A549 (cell line): ENCODE measurements around the gene PSPN.

ENCODE experiments used
- CHD2 ChIP-seq: fragments of 150-350 bp; IDR thresholded peaks from 2 replicates; pipeline ENCODE4 v1.6.1; 2014; ENCODE audit warnings: low read length; ENCODE audit not compliant: partially characterized antibody
- CHD4 ChIP-seq: fragments of 200-600 bp; sonication (generic); IDR thresholded peaks from 2 replicates; pipeline ENCODE4 v1.6.1; 2016; ENCODE audit warnings: antibody characterized with exemption, mild to moderate bottlenecking, borderline replicate concordance
- EP300 ChIP-seq, 2 experiments: fragments of >200 bp; sonication (Bioruptor Twin); formaldehyde crosslinking; IDR thresholded peaks; 2 replicates in 1 of 2; 3 replicates in 1 of 2; pipeline ENCODE4 v1.6.1; 2016 to 2017
- HDAC2 ChIP-seq: fragments of 200-600 bp; sonication (generic); IDR thresholded peaks from 2 replicates; pipeline ENCODE4 v1.6.1; 2016
- JUNB ChIP-seq: fragments of >200 bp; sonication (Bioruptor Twin); formaldehyde crosslinking; IDR thresholded peaks from 2 replicates; pipeline ENCODE4 v1.6.1; 2016
- MYC ChIP-seq: IDR thresholded peaks from 2 replicates; pipeline ENCODE4 v1.6.1; 2012; ENCODE audit warnings: mild to moderate bottlenecking, inconsistent platforms, low read length, improper control_type of control experiment, borderline replicate concordance
- NFE2L2 ChIP-seq: fragments of 150-350 bp; conservative IDR thresholded peaks from 2 replicates; pipeline ENCODE4 v1.6.1; 2014; ENCODE audit warnings: low read length
- NPAS2 ChIP-seq: fragments of 250-450 bp; sonication (Bioruptor Pico); IDR thresholded peaks from 2 replicates; pipeline ENCODE4 v1.8.0; 2022; ENCODE audit warnings: mild to moderate bottlenecking, moderate library complexity, borderline replicate concordance
- PHF8 ChIP-seq: fragments of 200-600 bp; sonication (generic); IDR thresholded peaks from 2 replicates; pipeline ENCODE4 v1.6.1; 2016; ENCODE audit warnings: low read depth, mild to moderate bottlenecking, antibody characterized with exemption, moderate library complexity, borderline replicate concordance
- POLR2A ChIP-seq: IDR thresholded peaks from 2 replicates; pipeline ENCODE4 v1.6.1; 2012; ENCODE audit warnings: mild to moderate bottlenecking, low read length
- TF ChIP-seq, protein P1 (sequence below): fragments of 250-450 bp; sonication (Bioruptor Pico); IDR thresholded peaks from 2 replicates; pipeline ENCODE4 v1.5.0; 2021; ENCODE audit warnings: mild to moderate bottlenecking, moderate library complexity, borderline replicate concordance
- TF ChIP-seq, protein P2 (sequence below): fragments of >200 bp; sonication (Bioruptor Twin); formaldehyde crosslinking; IDR thresholded peaks from 3 replicates; pipeline ENCODE4 v1.5.1; 2016
- TF ChIP-seq, protein P3 (sequence below): fragments of 450-650 bp; IDR thresholded peaks from 2 replicates; pipeline ENCODE4 v1.6.1; 2014; ENCODE audit warnings: antibody characterized with exemption
- TF ChIP-seq, protein P4 (sequence below): IDR thresholded peaks from 2 replicates; pipeline ENCODE4 v1.6.1; 2012

DNA sequence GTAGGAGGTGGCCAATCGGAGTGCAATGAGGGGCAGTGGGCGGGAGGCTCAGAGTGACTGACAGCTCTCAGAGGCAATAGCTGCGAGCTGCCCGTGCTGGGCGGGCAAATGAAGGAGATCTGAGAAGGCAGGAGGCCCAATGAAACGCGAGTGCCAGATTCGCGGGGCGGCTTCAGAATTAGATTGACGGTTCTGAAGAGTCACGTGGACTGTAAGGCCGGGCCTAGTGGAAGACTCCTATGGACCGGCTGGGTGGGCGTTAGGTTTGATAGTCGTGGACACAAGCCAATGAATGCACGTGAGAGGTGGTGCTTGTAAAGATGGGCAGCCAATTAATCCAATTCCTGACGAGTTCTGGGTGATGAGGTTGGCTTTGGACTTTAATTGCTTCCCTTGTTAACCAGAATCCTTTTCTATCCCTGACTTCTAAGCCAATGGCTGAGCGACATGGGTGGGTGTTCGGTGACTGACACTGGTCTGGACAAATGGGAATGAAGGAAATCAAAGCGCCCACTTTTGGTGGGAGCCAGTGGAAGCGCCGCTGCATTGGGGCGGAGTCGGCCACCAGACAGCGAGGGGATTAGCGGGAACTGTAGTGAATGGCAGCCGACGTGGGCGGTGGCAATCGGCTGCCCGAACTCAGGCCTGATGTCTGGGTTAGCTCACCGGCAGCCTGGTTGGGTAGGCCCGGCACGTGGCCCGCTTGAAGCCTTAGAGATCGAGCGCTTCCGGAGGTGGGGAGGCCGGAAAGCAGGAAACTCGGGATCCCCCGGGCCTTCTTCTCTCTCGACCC, 49.4 kb upstream of the PSPN start:
- no peak for TF ChIP-seq CHD2
- TF ChIP-seq CHD4 = no peak
- TF ChIP-seq NFE2L2 = no peak
- peak; percentile 17; the same call in 1 of the 2 replicates for TF ChIP-seq POLR2A
- TF ChIP-seq, protein P1, sequence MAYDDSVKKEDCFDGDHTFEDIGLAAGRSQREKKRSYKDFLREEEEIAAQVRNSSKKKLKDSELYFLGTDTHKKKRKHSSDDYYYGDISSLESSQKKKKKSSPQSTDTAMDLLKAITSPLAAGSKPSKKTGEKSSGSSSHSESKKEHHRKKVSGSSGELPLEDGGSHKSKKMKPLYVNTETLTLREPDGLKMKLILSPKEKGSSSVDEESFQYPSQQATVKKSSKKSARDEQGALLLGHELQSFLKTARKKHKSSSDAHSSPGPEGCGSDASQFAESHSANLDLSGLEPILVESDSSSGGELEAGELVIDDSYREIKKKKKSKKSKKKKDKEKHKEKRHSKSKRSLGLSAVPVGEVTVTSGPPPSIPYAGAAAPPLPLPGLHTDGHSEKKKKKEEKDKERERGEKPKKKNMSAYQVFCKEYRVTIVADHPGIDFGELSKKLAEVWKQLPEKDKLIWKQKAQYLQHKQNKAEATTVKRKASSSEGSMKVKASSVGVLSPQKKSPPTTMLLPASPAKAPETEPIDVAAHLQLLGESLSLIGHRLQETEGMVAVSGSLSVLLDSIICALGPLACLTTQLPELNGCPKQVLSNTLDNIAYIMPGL (CRISPR knock-in tag) = peak; percentile 74; the same call in 1 of the 2 replicates
- TF ChIP-seq JUNB = no peak
- TF ChIP-seq HDAC2 = no peak
- TF ChIP-seq, protein P2, sequence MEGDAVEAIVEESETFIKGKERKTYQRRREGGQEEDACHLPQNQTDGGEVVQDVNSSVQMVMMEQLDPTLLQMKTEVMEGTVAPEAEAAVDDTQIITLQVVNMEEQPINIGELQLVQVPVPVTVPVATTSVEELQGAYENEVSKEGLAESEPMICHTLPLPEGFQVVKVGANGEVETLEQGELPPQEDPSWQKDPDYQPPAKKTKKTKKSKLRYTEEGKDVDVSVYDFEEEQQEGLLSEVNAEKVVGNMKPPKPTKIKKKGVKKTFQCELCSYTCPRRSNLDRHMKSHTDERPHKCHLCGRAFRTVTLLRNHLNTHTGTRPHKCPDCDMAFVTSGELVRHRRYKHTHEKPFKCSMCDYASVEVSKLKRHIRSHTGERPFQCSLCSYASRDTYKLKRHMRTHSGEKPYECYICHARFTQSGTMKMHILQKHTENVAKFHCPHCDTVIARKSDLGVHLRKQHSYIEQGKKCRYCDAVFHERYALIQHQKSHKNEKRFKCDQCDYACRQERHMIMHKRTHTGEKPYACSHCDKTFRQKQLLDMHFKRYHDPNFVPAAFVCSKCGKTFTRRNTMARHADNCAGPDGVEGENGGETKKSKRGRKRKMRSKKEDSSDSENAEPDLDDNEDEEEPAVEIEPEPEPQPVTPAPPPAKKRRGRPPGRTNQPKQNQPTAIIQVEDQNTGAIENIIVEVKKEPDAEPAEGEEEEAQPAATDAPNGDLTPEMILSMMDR = no peak
- TF ChIP-seq, protein P3, sequence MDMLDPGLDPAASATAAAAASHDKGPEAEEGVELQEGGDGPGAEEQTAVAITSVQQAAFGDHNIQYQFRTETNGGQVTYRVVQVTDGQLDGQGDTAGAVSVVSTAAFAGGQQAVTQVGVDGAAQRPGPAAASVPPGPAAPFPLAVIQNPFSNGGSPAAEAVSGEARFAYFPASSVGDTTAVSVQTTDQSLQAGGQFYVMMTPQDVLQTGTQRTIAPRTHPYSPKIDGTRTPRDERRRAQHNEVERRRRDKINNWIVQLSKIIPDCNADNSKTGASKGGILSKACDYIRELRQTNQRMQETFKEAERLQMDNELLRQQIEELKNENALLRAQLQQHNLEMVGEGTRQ = peak; percentile 93
- no peak for TF ChIP-seq PHF8
- no peak for TF ChIP-seq MYC
- TF ChIP-seq, protein P4, sequence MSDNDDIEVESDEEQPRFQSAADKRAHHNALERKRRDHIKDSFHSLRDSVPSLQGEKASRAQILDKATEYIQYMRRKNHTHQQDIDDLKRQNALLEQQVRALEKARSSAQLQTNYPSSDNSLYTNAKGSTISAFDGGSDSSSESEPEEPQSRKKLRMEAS = peak; percentile 98
- TF ChIP-seq EP300 (IDR thresholded peaks at IDR 0.05) = no peak
- peak; percentile 39; the same call in 1 of the 2 replicates for TF ChIP-seq NPAS2 (CRISPR knock-in tag)
